Testis (tissue), 3 donors: ENCODE measurements around the gene ACO1. TPM values are rescaled to one million over a fixed set of nuclear protein-coding genes. Genes with fewer than 3 reads are reported as not detected.

Source experiments
- DNase-seq: peaks from one replicate; pipeline ENCODE4 v3.0.0-alpha.2; 2019
- H3K27ac ChIP-seq, 2 donors: fragments of 200-600 bp; sonication (generic); one replicate each; pipeline ENCODE4 v1.5.1; 2019
- H3K27me3 ChIP-seq: fragments of 200-600 bp; sonication (generic); one replicate; pipeline ENCODE4 v1.5.1; 2019
- H3K36me3 ChIP-seq: fragments of 200-600 bp; sonication (generic); one replicate; pipeline ENCODE4 v1.5.1; 2017; ENCODE audit warnings: low read depth; ENCODE audit errors: missing control alignments
- H3K4me1 ChIP-seq: fragments of 200-600 bp; sonication (generic); one replicate; pipeline ENCODE4 v1.5.1; 2019
- H3K4me3 ChIP-seq, 2 donors: fragments of 200-600 bp; sonication (generic); one replicate each; pipeline ENCODE4 v1.5.1; 2017 to 2019
- H3K9me3 ChIP-seq: fragments of 200-600 bp; sonication (generic); one replicate; pipeline ENCODE4 v1.5.1; 2017
- CTCF ChIP-seq, 3 experiments: fragments of 450-650 bp in 2 of 3; fragments of 200-600 bp in 1 of 3; sonication (generic) in 1 of 3; IDR thresholded peaks; one replicate each; pipeline ENCODE4 v1.5.1; 2016 to 2019; ENCODE audit warnings: antibody characterized with exemption in 3 of 3, mild to moderate bottlenecking in 2 of 3, moderate library complexity in 1 of 3
- POLR2A ChIP-seq: fragments of 450-650 bp; IDR thresholded peaks from one replicate; pipeline ENCODE4 v1.6.1; 2017; ENCODE audit warnings: antibody characterized with exemption, mild to moderate bottlenecking, moderate library complexity
- WGBS, 2 donors: methylation state at CpG; one replicate each; pipeline ENCODE4 v1.1.5; 2018; 5-methylcytosine and 5-hydroxymethylcytosine counted together
- intact Hi-C: fragments of 100-400 bp; cut with DNase I; formaldehyde crosslinking; loops from one replicate; pipeline ENCODE4 v1.15.1; 2023; ENCODE audit warnings: low total_unique reads
- polyA plus RNA-seq: library from polyadenylated mRNA; stranded (reverse); fragments of 350-450 nt; fragmentation: Illumina TruSeq; extraction: RNeasy Lipid Tissue Mini Kit (QIAGEN cat#74804); gene quantifications from one replicate; pipeline ENCODE4 v1.2.3, GENCODE V29; 2014; ENCODE audit warnings: low read depth, low replicate concordance; ENCODE audit not compliant: insufficient read depth
- total RNA-seq, 2 donors: library from RNA; depleted of rRNA; stranded (reverse); fragments of >200 nt; gene quantifications; one replicate each; pipeline ENCODE4 v1.2.3, GENCODE V29; 2016

ACO1 gene
- total and polyA plus RNA-seq, 3 donors from 2014 or later: 44.4 to 67.6 (median 52.0) TPM

GRCh38 chr9:32434892-32435291, 50.4 kb downstream of the ACO1 start:
- Histone ChIP-seq H3K36me3 (no peaks in the 10 kb centered on the region), H3K27ac (no peak overlapping the region), H3K4me3 (no peak overlapping the region), H3K4me1 (peaks cover 11% of the 10 kb centered on the region), H3K27me3 (no peaks in the 10 kb centered on the region), H3K9me3 (no peaks in the 10 kb centered on the region)
- intact Hi-C loops: no loop called here
- 75 to 82% methylated on average over 6 of the region's 6 CpGs for WGBS, 2 donors
- DNase-seq: no peak
- no peak for TF ChIP-seq CTCF (IDR thresholded peaks at IDR 0.05)

DNA sequence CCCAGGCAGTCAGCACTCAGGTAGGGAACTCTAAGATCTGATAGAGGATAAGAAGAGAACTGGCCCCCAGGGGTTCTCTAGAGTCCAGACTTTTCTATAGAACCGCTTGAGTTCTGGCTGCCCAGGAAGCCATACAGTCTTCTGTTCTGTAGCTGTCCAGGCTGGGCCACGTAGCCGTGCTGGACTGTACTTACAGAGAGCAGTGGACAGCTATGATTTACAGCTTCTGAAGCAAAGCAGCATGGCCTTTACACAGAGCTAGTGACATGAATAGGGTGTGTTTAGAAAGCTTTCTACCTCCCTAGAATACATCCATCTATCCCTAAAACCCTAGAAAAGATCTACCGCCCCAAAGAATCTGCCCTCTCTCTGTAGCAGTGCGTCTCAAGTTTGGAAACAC, 57.2 kb downstream of the ACO1 start:
- no peak overlapping the region for H3K27ac ChIP-seq
- no peaks in the 10 kb centered on the region for H3K36me3 ChIP-seq
- intact Hi-C loops: no loop called here
- H3K9me3 ChIP-seq: no peaks in the 10 kb centered on the region
- H3K27me3 ChIP-seq: no peaks in the 10 kb centered on the region
- no peak overlapping the region for H3K4me3 ChIP-seq
- WGBS, 2 donors: 72 to 79% methylated on average over 5 of the region's 5 CpGs
- TF ChIP-seq CTCF (IDR thresholded peaks at IDR 0.05) (no peak), POLR2A (no peak)
- H3K4me1 ChIP-seq: no peaks in the 10 kb centered on the region
- DNase-seq: no peak

DNA sequence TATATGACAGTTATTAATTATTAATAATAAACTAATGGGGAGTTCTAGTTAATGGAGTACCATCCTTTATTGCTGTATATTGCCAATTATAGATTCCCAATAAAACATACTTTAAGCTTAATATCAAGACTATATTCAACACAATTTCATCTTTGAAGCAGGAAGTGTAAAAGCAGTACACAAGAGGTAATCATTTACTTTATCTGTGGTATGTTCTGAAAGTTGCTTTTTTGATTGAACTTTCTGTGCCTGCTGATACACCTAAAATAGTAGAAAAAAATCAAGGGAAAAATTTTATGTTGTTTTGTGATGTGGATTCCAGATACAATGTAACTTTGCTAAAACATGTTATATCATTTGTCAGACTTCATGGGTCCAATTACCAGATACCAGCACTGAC, 58.0 kb downstream of the ACO1 start:
- H3K9me3 ChIP-seq: no peaks in the 10 kb centered on the region
- no peak for DNase-seq
- intact Hi-C loops: no loop called here
- no peaks in the 10 kb centered on the region for H3K36me3 ChIP-seq
- no peak for TF ChIP-seq CTCF (IDR thresholded peaks at IDR 0.05)
- no peak for TF ChIP-seq POLR2A
- no peaks in the 10 kb centered on the region for H3K27me3 ChIP-seq
- H3K4me1 ChIP-seq: no peaks in the 10 kb centered on the region
- H3K4me3 ChIP-seq: no peak overlapping the region
- H3K27ac ChIP-seq: no peak overlapping the region

GRCh38 chr9:32449969-32450368, 65.5 kb downstream of the ACO1 start:
- Histone ChIP-seq H3K36me3 (no peaks in the 10 kb centered on the region), H3K9me3 (no peaks in the 10 kb centered on the region), H3K27ac (no peak overlapping the region), H3K27me3 (no peaks in the 10 kb centered on the region), H3K4me3 (no peak overlapping the region), H3K4me1 (no peaks in the 10 kb centered on the region)
- TF ChIP-seq CTCF (IDR thresholded peaks at IDR 0.05): no peak
- no peak for DNase-seq
- WGBS, 2 donors: 88 to 96% methylated on average over 5 to 6 of the region's 6 CpGs
- intact Hi-C loops: no loop called here

GRCh38 chr9:32454280-32454679, 69.8 kb downstream of the ACO1 start:
- Histone ChIP-seq H3K27me3 (no peaks in the 10 kb centered on the region), H3K9me3 (no peaks in the 10 kb centered on the region), H3K4me1 (peaks cover 17% of the 10 kb centered on the region), H3K27ac (no peak overlapping the region), H3K4me3 (no peak overlapping the region), H3K36me3 (no peaks in the 10 kb centered on the region)
- TF ChIP-seq POLR2A (no peak), CTCF (IDR thresholded peaks at IDR 0.05) (no peak)
- intact Hi-C loops: no loop called here
- no peak for DNase-seq
- WGBS, 2 donors: 56 to 81% methylated on average over 1 of the region's 1 CpG
